GM18507 (cell line): ENCODE results near the gene LIME1.

Source experiments
- DNase-seq: peaks from one replicate; pipeline ENCODE4 v3.0.0; 2011; ENCODE audit warnings: low read depth; ENCODE audit not compliant: insufficient read length; ENCODE audit errors: extremely low spot score
- FAIRE-seq: peaks from 2 replicates; lab custom pipeline; 2011; peaks lifted over from hg19 to GRCh38; lab: Jason Lieb, UNC

Gene LIME1

GRCh38 chr20:63747622-63748069 is 11.2 kb downstream of the LIME1 start:
- no peak for DNase-seq
- FAIRE-seq = no peak

- no peak for DNase-seq
- no peak for FAIRE-seq
Measured at GRCh38 chr20:63748070-63748933, 11.8 kb downstream of the LIME1 start.

DNA sequence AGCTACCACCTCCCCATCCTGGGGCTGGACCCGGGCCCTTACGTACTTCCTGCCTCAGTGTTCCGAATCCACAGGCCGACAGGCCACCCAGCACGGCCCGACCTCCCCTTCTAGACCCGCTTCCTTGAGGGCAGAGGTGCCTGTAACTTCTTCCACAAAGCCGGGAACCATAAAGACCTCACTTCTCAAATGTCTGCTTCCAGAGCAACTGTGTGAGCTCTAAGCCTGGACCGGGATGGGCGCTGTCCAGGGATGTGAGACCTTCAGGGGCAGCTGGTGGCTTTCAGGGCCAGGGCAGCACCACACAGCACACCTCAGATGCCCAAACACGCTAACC is 12.4 kb downstream of the LIME1 start:
- FAIRE-seq = no peak

DNA sequence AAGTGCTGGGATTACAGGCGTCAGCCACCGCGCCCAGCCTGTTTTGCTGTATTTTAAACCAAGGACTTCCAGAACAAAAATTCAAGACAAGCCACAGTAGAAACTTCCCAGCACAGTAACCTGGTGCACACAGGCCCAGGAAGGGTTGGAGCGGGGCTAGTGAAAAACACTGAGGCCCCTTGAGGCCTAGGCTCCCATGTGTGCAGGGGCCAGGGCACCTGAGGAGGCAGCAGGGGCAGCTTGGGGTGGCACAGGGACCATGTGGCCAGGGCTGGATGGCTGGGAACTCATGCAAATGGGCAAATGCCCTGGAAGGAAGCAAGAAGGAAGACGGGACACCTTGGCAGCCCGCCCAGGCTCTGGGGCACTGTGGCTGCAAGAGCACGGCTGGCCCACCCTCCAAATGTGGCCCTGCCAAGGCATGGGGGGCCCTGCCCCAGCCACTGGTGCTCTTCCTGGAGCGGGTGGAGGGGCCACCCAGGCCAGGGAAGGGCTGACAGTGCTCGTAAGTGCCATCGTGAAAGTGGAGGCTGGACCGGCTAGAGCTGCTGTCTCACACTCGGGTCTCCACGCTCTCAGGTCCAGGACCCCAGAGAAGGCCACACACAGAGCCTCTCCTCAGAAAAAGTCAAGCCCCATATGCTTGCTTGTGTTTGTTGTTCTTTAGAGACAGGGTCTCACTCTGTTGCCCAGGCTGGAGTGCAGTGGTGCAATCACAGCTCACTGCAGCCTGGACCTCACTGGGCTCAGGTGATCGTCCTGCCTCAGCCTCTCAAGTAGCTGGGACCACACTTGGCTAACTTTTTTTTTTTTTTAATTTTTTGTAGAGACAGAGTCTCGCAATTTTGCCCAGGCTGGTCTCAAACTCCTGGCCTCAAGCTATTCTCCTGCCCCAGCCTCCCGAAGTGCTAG is 13.4 kb downstream of the LIME1 start:
- FAIRE-seq (no peak), DNase-seq (no peak)

More for the DNA sequence above, 12.4 kb downstream of the LIME1 start:
- no peak for DNase-seq

DNA sequence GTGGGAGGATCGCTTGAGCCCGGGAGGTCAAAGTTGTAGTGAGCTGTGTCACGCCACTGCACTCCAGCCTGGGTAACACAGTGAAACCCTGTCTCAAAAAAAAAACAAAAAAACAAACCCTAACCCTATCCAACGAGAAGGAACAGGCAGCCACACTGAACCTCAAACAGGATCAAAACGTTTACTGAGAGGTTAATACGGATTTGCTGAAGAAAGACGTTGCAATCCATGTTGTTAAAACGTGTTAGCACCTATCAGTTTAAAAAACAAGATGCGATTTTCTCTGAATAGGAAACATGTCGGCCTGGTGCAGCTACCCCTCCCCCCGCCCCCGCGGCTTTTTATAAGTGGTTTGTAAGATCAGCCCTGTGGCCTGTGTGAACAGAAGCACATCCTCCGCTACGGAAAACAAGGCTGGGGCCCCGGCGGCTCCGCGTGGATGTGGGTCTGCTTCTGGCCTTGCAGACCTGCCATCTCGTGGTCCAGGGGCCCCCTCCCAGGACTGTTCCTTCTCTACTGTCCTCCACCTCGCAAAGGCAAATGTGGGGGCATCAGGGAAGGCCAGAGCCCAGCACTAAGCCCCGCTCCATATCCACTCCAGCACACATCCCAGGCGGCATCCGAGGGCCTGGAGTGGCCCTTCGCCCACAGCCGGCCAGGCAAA is 14.5 kb downstream of the LIME1 start:
- FAIRE-seq (no peak), DNase-seq (no peak)

- FAIRE-seq (no peak), DNase-seq (no peak)
Measured at GRCh38 chr20:63751471-63752271, 15.2 kb downstream of the LIME1 start.

- FAIRE-seq = no peak
- no peak for DNase-seq
Measured at GRCh38 chr20:63752411-63753101, 16.1 kb downstream of the LIME1 start.

DNA sequence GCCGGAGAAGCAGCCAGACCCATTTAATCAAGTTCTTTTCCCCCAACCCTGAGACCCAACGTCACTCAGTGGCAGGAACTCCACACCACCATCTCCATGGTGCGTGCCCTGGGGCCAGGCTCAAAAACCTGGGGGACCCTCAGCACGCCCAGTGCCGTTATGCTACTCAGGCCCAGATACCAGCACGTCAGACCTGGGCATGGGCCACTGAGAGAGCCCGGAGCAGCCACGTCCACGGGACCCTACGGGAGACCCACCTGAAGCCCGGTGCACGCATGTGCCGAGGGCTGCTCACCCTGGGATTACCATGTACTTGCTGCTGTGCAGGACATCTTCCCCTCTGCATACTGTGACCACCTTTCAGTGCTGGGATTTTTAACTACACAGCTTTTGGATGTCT is 16.9 kb downstream of the LIME1 start:
- DNase-seq = no peak
- no peak for FAIRE-seq

- FAIRE-seq (no peak), DNase-seq (no peak)
Measured at GRCh38 chr20:63754008-63754407, 17.5 kb downstream of the LIME1 start.

DNA sequence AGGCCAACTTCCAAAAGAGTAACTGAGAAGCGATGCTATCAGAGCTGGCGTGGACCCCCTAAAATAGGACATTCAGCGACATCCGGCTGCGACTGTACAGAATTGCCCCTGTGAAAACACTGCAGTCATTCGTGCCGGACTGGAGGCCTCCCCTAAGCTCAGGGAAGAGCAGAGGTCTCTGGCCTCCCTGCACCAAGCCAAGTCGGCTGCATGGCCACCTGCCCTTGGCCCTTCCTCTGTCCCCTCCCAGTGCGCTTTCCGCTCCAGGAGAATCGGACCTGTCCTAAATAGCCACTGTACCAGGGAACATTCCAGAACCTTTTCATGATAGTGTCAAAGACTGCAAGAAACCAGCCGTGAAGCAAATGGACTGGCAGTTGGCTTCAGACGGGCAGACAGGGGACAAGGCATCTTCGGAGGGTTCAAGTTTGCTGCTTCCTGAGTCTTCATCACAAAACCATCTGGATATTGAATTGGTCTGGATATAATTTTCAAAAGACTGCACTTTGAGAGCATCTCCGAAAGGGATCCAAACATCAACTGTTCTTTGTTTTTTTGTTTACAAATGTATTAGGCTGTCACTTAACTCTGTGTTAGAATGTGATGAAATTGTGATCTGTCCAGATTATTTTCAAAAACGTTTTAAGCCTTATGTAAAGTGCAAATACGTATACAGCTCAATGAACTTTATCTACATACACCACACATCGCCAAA is 19.6 kb downstream of the LIME1 start:
- DNase-seq (no peak), FAIRE-seq (no peak)

GRCh38 chr20:63756648-63756991 is 20.2 kb downstream of the LIME1 start:
- no peak for FAIRE-seq

DNA sequence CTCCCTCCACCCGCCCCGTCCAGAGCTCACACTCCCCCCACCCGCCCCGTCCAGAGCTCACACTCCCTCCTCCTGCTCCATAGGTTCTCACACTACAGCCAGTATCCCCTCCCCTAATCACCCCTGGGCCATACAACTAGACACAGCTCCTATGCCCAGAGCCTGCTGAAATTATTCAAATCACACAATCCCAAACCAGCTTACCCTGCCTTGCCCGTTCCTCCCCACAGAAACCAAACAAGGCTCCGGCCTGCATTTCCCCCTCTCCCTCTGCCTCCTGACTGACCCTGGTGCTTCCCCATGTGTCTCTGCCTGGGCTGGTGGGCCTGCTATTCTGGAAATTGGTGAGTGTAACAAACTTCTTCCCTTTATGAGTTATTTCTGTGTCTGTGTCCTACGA is 21.7 kb downstream of the LIME1 start:
- DNase-seq (no peak), FAIRE-seq (no peak)

More at GRCh38 chr20:63756648-63756991, 20.2 kb downstream of the LIME1 start:
- no peak for DNase-seq

DNA sequence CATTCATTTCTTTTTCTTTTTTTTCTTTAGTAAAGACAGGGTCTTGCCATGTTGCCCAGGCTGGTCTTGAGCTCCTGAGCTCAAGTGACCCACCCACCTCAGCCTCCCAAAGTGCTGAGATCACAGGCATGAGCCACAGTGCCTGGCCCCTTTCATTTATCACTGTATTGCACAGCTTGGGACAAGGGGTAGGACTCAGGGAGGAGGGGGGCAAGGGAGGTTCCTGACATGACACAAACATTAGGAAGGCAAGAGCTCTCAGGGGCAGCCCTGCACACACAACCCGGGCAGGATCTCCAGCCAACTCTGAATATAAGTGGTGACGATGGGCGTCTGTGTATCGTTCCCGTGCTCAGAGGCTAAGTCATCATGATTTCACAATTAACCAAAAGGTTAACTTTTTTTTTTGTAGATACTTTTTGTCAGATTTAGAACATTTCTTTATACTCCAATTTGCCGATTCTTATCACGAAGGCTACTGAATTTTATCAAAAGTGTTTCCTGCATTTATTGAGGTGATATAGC is 23.0 kb downstream of the LIME1 start:
- DNase-seq = no peak
- no peak for FAIRE-seq

DNA sequence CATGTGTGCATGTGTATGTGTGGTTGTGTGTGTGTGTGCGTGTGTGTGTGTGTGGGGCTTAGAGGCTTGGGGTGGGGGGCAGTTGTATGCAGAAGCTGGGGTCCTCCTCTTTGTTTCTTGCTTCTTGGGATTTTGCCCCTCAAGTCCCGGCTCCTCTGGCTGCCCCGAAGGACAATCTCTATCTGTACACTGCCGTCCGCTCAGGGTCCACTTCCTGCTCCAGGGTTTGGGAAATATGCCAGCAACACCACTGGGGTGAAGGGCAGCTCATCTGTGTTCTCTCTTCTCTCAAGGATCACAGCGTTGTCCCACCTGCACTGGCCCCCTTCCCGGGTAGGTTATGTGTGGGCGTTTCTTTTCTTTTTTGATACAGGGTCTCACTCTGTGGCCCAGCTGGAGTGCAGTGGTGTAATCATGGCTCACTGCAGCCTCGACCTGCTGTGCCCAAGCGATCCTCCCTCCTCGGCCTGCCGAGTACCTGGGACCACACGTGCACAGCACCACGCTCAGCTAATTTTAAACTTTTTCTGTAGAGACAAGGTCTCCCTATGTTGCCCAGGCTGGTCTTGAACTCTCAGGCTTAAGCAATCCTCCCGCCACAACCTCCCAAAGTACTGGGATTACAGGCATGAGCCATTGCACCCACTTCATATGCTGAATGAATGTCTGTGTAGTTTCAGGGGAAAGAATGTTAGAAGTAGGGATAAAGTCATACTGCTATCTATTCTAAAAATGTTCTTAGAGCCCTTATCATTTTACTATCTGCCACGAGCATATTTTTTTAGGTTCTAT is 28.8 kb downstream of the LIME1 start:
- DNase-seq (no peak), FAIRE-seq (no peak)

DNA sequence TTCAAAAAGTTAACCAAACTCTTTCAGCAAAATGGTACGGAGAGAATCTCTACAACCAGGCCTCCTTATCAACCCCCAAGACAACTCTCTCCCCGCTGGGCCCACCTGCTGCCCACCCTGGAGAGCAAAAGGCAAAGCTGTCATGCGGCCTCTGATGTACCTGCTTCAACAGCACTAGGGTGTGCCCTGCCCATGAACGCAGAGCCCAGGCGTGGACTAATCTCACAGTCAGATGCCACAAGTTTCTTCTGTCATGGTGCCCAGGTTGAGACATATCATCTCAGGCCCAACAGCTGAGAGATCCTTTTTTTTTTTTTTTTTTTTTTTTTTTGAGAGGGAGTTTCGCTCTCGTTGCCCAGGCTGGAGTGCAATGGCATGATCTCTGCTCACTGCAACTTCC is 29.4 kb downstream of the LIME1 start:
- DNase-seq = no peak
- FAIRE-seq = no peak

- FAIRE-seq (no peak), DNase-seq (no peak)
Measured at GRCh38 chr20:63766695-63767426, 30.4 kb downstream of the LIME1 start.

DNA sequence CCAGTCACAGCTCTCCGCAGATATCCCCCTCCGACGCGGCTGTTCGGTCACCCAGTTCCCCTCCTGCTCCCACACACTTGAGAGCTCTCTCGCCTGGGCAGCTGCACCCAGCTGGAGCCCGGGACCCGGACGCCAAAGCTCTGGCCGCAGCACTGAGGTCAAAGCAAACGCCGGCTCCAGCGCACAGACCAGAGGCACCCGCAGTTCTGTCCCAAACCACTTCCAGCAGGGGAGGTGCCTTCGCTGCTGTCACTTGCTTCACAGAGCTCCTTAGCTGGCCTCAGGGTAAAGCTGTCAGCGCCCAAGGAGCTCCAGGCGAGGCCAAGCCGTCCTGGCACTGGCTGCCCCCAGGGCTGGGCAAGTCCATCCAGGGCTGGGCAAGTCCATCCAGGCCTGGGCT is 31.0 kb downstream of the LIME1 start:
- DNase-seq (no peak), FAIRE-seq (no peak)
